PFSK-1 (cell line): ENCODE results near the gene ARL5B.

Experiments
- FOXP2 ChIP-seq: optimal IDR thresholded peaks from 2 replicates; pipeline ENCODE3; 2011; ENCODE audit warnings: borderline replicate concordance, control low read depth, inconsistent platforms; ENCODE audit not compliant: insufficient read depth; ENCODE audit errors: extremely low read length, extremely low read depth
- POLR2AphosphoS5 ChIP-seq: IDR thresholded peaks from 2 replicates; pipeline ENCODE4 v1.6.1; 2012; ENCODE audit warnings: low read depth, mild to moderate bottlenecking, control low read depth, low read length, moderate library complexity
- REST ChIP-seq, 2 experiments: IDR thresholded peaks; 2 replicates each; pipeline versions ENCODE4 v1.6.1 to v1.8.0; 2011 to 2012; ENCODE audit warnings: low read depth in 2 of 2, low read length in 2 of 2, control low read depth in 1 of 2, inconsistent platforms in 1 of 2, mild to moderate bottlenecking in 1 of 2, moderate library complexity in 1 of 2; ENCODE audit not compliant: insufficient read depth in 1 of 2
- SIN3A ChIP-seq: IDR thresholded peaks from 2 replicates; pipeline ENCODE4 v1.6.1; 2012; ENCODE audit warnings: mild to moderate bottlenecking, low read length, moderate library complexity, borderline replicate concordance; ENCODE audit not compliant: insufficient read depth
- TAF1 ChIP-seq: IDR thresholded peaks from 2 replicates; pipeline ENCODE4 v1.6.1; 2012; ENCODE audit warnings: low read length, control low read depth, borderline replicate concordance; ENCODE audit not compliant: insufficient read depth

GRCh38 chr10:18684953-18685352, 25.7 kb downstream of the ARL5B start:
- TF ChIP-seq REST (IDR thresholded peaks at IDR 0.05; ENCODE audit: insufficient read depth in 1 of 2, low read depth in 2 of 2, low read length in 2 of 2): no peak
- no peak for TF ChIP-seq TAF1
- TF ChIP-seq POLR2AphosphoS5: no peak
- TF ChIP-seq SIN3A: no peak
- TF ChIP-seq FOXP2: no peak
